ENCODE data around the gene APLP2. TPM values are rescaled to one million over a fixed set of nuclear protein-coding genes. Genes with fewer than 3 reads are reported as not detected.

APLP2 gene
- total RNA-seq, 2 donors from 2014 or later = 326 to 454 TPM

DNA sequence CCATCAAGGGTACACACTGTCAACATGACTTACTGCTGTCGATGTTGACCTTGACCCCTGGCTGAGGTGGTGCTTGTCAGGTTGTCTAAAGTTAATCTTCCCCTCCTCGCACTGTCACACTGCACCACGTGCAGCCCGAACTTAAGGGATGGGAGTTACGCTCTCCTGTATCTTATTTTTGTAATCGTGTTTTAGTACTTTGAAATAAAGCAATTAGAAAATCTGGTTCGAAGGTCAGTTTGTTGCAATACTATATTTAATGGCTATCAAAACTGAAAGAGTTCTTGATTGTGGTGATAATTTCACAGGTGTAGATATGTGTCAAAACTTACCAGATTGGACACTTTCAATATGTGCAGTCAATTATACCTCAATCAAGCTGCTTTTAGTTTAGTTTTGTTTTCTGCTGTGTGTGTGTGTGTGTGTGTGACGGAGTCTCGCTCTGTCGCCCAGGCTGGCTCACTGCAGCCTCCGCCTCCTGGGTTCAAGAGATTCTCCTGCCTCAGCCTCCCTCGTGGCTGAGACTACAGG lies 79.2 kb downstream of the APLP2 start:
- Histone ChIP-seq H3K4me3 (no peak overlapping the region), H3K36me3 (peaks cover 13% of the 10 kb centered on the region), H3K27me3 (no peaks in the 10 kb centered on the region), H3K27ac (no peak overlapping the region), H3K4me1 (peaks cover 0 to 28% of the 10 kb centered on the region in 2 donors), H3K9me3 (no peaks in the 10 kb centered on the region)
- TF ChIP-seq, protein P1, sequence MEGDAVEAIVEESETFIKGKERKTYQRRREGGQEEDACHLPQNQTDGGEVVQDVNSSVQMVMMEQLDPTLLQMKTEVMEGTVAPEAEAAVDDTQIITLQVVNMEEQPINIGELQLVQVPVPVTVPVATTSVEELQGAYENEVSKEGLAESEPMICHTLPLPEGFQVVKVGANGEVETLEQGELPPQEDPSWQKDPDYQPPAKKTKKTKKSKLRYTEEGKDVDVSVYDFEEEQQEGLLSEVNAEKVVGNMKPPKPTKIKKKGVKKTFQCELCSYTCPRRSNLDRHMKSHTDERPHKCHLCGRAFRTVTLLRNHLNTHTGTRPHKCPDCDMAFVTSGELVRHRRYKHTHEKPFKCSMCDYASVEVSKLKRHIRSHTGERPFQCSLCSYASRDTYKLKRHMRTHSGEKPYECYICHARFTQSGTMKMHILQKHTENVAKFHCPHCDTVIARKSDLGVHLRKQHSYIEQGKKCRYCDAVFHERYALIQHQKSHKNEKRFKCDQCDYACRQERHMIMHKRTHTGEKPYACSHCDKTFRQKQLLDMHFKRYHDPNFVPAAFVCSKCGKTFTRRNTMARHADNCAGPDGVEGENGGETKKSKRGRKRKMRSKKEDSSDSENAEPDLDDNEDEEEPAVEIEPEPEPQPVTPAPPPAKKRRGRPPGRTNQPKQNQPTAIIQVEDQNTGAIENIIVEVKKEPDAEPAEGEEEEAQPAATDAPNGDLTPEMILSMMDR (IDR thresholded peaks at IDR 0.05) = no peak
- no peak for DNase-seq (ENCODE audit: low spot score)

DNA sequence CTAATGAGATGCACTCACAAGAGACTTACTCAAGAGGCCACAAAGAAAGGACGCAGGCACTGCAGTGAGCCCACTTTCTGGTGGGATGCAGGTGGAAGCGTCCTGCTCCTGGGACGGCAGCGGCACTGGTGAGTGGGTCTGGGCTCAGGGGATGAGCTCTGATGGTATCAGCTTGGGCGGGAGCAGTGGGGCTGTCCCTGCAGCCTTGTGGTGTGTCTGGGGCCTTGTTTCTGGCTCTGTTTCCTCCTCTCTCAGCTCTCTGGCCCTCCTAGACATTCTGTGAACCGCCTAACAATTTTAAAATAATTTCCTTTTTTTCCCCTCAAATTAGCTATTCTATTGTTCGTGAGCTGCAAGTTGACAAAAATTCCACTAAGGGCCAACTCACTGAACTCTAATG lies 81.1 kb downstream of the APLP2 start:
- peaks cover 0 to 19% of the 10 kb centered on the region in 2 donors for H3K4me1 ChIP-seq
- no peaks in the 10 kb centered on the region for H3K9me3 ChIP-seq
- no peak for DNase-seq (ENCODE audit: low spot score)
- TF ChIP-seq, protein P1 (IDR thresholded peaks at IDR 0.05) = no peak
- no peak overlapping the region for H3K27ac ChIP-seq
- no peaks in the 10 kb centered on the region for H3K27me3 ChIP-seq
- no peak overlapping the region for H3K4me3 ChIP-seq
- H3K36me3 ChIP-seq = no peaks in the 10 kb centered on the region

DNA sequence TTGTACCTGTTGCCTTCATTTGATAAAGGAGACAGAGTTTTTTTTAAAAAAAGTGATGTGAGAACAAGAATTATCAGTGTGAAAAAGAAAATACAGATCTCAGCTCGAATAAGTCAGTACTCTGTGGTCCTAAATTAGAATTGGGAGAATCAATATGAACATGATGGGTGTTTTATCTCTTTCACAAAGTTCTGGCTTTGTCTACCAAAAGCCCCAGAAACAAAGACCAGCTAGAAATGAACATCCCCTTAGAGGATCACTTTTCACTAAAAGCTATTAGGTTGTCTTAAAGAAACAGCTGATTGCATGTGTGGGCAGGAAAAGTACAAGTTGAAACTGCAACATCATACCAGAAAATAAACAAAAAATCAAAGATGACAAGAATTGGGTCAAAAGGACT lies 81.5 kb downstream of the APLP2 start:
- no peaks in the 10 kb centered on the region for H3K27me3 ChIP-seq
- no peaks in the 10 kb centered on the region for H3K36me3 ChIP-seq
- no peaks in the 10 kb centered on the region for H3K9me3 ChIP-seq
- TF ChIP-seq, protein P1 (IDR thresholded peaks at IDR 0.05) = no peak
- H3K4me3 ChIP-seq = no peak overlapping the region
- H3K27ac ChIP-seq = no peak overlapping the region
- H3K4me1 ChIP-seq = peaks cover 0 to 15% of the 10 kb centered on the region in 2 donors
- no peak for DNase-seq (ENCODE audit: low spot score)

DNA sequence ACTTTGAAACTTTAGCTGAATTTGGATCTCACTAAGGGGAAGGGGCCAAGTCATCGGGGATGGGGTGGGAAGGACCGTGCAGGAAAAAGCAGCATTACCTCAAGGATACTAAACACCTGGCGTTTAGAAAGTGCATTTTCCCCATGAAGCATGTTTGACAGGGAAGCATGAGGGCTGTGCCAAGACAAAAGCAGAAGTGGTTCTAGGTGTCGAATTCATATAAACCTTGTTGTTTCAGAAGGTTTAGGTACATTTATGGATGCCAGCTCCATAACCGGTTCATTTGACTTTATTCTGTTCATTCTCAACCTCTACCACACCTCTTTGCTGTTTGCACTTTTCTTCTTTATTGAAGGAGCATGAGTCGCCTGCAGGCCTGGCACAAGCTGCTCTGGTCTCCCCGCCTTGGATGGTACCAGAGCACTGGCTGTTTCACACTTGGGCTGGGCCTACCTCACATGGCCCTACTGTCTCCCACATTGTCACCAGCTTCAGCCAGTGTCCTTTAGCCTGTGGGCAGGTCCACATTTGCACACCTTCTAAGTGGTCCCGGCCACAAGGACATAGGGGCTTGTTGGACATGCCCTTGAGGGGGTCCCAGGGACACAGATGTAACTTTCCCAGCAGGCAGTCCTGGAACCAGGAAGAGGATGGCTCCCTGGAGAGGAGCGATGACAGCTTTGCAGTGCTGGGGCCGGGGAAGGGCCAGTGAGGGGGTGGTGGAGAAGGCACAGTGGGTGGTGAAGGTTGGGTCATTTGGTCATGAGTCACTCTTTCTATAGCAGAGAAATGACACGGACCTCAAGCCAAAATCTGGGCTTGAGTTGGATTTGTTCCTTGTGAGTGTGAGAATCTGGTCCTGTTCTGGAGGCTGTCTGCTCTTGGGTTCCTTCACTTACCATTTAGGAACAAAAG lies 86.7 kb downstream of the APLP2 start:
- Histone ChIP-seq H3K36me3 (no peaks in the 10 kb centered on the region), H3K4me1 (peaks cover 0 to 18% of the 10 kb centered on the region in 2 donors), H3K27ac (no peak overlapping the region), H3K4me3 (no peak overlapping the region), H3K9me3 (no peaks in the 10 kb centered on the region), H3K27me3 (peaks cover 0 to 7% of the 10 kb centered on the region in 2 donors)
- no peak for DNase-seq (ENCODE audit: low spot score)
- TF ChIP-seq, protein P1 (IDR thresholded peaks at IDR 0.05) = no peak

DNA sequence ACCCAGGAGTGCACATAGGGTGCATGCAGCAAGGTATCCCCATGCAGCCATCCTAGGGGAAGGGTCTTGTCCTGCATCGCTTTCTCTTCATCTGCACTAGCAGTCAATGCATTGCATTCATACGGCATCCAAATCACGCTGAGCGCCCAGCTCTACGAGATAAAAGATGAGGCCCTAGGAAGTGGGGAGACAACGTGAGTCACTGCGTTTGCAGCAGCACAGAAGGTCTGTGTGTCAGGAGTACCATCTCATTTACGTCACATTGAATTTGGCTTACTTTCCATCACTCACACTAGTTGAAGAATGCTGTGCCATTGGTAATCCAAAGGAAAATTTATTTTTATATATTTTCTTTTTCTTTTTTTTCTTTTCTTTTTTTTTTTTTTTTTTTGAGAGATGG lies 87.4 kb downstream of the APLP2 start:
- TF ChIP-seq, protein P1 (IDR thresholded peaks at IDR 0.05) = no peak
- no peak overlapping the region for H3K27ac ChIP-seq
- H3K9me3 ChIP-seq = no peaks in the 10 kb centered on the region
- no peak overlapping the region for H3K4me3 ChIP-seq
- DNase-seq (ENCODE audit: low spot score) = no peak
- peaks cover 0 to 7% of the 10 kb centered on the region in 2 donors for H3K27me3 ChIP-seq
- H3K4me1 ChIP-seq = peaks cover 0 to 18% of the 10 kb centered on the region in 2 donors
- H3K36me3 ChIP-seq = no peaks in the 10 kb centered on the region

Data from right atrium auricular region (tissue), 2 donors.